Measurements from ENCODE around the gene IL22.

Gene IL22, protein sequence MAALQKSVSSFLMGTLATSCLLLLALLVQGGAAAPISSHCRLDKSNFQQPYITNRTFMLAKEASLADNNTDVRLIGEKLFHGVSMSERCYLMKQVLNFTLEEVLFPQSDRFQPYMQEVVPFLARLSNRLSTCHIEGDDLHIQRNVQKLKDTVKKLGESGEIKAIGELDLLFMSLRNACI

DNA sequence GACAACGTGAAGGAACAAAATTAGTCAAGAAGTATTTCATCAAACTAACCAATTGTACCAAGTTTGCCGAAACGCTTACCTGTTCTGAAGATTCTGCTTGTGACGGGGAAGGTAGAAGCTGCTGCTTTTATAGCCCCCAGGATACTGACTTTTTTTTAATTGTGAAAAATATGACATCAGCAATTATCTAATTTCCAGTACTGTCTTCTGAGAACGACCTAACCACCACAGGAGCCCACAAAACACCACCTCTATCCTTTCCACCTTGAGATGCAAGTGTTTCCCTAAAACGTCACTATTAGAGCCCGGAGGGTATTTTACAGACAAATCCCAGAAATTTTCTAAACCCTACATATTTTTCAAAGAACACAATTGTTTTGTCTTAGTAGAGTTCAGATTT, at the start of gene IL22:
TSS of gene IL22 (minus strand) at position 101 of the 400 bp plus-strand sequence. CDS start 156 bp downstream, outside the sequence.
- no peak for DNase-seq (ENCODE audit: low read depth in 1 of 2, low spot score in 1 of 2)

DNA sequence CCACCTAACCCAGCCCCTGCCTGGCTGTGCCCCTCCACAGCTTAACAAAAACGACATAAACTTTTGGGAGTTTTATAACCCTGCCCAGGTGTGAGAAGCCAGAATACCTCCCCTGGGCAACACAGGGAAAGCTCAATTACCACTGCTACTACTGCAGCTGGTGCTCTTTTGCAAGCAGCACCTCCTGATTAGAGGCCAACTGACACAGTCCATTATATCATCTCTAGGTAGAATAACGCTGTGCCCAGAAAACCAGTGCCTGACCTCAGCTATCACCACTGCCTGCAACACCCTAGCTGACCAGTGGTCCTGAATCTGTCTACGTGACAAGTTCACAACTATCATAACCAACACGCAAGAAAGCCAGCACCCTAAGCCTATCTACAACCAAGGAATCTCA, 44.5 kb upstream of the IL22 start:
- no peak for DNase-seq (ENCODE audit: low read depth in 1 of 2, low spot score in 1 of 2)

DNA sequence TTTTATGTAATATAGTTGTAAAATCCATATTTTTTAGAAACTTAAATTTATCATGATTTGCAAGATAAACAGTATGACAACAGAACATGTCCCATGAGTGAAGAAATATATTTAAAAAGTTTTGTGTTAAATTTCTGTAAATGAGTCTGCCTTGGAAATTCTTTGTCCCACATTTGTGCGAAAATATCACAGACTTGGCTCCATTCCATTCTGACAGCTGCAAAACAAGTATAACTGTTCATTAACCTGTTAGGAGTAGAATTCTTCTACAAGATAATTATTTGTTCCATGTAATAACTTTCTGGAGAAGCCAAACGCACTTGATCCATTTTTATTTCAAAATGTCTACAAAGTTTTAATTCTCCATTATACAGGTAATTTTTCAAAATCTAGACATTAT, 40.8 kb upstream of the IL22 start:
- no peak for DNase-seq (ENCODE audit: low read depth in 1 of 2, low spot score in 1 of 2)

DNA sequence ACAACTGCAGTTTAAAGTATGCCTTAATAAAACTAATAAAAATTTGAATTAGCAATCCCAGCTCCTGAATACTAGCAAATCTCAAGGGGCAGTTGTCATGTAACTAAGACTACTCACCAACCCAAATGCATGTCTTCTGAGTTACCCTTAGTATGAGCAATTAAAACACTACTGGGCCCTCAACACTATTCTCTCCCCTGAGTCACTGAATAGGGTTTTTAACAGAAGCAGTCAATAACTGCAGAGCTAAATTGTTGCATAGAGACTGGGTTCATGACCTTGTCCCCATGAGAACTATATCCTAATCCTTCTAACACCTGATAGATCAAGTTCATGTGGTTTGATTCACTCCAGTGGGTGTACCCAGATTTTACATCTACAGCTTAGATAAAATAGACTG, 39.9 kb upstream of the IL22 start:
- no peak for DNase-seq (ENCODE audit: low read depth in 1 of 2, low spot score in 1 of 2)

DNA sequence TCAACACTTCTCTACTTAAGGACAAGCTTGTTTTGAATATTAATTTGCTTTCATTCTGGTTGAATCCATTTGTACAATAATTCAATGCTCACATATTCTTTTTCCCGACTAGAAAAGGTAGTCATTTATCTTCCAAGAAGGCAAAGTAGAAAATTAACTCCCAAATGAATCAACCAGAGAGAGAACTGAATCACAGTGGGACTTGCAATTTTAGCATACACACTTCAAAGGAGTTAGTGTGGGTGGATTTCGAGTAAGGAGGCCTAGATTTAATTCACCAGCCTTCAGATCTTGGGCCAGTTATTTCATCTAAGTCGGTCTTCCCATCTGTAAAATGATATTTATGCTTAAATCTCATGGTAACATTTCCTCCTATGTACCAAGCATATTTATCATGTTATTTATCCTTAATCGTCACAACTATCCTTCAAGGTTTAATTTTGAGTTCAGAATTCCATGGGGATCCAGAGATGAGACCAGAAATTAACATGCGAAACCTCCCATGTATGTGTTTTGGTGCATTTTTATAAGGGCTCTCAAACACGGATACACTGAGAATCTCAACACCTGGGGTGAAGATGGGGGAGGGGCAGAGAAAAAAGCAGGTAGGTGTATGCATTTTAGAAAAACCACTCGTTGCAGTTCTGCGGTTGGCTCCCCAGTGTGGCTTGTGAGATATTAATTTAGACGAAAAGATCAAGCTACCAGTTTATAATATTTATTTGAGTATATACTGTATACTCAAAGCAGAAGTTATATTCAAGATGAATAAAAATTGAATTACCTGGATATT, 38.9 kb upstream of the IL22 start:
- no peak for DNase-seq (ENCODE audit: low read depth in 1 of 2, low spot score in 1 of 2)

DNA sequence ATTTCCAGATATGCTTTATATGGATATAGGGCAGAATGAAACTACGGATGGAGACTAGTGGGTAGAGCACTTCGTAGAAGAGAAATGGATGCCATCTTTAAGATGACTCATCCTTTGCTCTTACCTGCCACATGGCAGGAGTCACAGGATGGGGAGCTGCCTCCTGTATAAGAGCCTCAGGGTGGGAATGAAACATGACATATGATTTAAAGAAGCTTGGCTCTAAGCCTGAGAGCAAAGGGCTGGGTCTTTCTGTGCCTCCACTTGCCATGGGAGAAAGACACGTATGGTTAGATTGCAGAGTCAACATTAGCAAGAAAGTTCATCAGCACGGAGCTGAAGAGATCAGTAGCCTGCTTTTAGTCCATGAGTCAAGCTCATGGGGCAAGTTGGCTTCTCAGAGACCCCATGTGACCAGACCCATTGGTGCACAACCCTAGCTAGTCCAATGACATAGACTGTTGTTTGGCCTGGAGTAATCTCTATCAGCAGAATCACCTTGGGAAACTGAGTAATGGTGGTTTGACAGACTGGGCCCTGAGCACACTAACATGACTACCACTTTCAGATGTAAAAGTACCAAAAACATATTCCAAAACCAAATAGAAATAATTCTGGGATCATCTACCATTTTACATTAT, 38.1 kb upstream of the IL22 start:
- DNase-seq (ENCODE audit: low read depth in 1 of 2, low spot score in 1 of 2): no peak

DNA sequence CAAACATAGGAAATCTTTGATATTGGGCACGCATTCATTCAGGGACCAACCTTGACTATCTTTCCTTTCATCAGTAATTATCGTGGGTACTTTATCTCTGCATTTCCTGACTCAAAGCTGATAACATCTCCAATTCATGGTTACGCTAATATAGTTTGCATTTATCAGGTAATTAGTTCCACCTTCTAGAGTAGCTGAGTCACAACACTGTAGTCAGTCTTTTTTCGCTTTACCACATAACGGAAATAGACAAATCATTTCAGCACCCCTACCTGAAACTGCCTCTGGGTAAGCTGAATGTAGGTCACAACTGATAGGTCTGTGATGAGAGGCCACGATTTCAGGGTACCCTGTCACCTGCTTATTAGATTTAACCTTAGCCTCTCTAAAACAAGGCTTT, 36.7 kb upstream of the IL22 start:
- DNase-seq (ENCODE audit: low read depth in 1 of 2, low spot score in 1 of 2): no peak

DNA sequence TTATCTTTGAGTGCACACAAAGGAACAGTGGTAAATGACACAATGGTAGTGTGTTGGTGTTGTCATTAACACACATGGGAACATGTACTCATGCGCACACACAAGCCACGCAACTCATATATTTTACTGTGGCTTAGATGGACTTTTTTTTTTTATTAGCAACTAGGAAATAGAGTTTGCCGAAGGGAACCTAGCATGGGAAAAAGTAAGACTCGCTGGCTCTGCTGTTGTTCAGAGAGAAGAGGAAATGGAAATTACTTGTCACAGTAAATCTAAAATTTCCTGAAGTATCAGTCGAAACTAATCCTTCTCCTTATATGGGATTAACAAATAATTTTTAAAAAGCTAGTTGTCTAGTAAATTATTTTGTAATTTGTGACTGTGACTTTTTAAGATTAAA, 33.7 kb upstream of the IL22 start:
- DNase-seq (ENCODE audit: low read depth in 1 of 2, low spot score in 1 of 2): no peak

DNA sequence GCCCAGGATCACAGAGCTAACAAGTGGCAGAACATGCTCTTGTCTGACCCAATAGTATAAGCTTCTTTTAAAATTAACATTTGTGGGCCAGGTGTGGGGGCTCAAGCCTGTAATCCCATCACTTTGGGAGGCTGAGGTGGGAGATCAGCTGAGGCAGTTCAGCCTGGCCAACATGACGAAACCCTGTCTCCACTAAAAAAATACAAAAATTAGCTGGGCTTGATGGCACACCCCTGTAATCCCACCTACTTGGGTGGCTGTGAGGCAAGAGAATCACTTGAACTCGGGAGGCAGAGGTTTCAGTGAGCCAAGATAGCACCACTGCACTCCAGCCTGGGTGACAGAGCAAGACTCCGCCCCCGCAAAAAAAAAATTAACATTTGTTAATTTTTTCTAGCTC, 33.0 kb upstream of the IL22 start:
- DNase-seq (ENCODE audit: low read depth in 1 of 2, low spot score in 1 of 2): no peak

DNA sequence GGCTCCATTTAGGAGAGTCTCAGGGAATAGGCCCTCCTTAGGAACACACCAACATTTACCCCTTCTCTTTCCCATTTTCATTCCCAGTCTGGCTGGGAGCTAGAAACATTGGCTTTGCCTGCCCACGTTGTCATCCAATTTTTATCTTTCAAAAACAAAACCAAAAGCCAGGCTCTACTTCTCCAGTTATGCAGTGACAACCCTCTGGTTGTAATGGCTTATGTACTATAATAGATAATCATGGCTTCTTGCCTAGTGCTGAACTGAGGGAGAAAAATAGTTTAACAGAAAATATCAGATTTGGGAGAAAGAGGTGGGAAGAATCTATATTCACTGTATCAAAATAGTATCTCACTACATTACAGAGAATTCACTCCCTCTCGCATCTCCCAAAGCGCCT, 32.1 kb upstream of the IL22 start:
- no peak for DNase-seq (ENCODE audit: low read depth in 1 of 2, low spot score in 1 of 2)

DNA sequence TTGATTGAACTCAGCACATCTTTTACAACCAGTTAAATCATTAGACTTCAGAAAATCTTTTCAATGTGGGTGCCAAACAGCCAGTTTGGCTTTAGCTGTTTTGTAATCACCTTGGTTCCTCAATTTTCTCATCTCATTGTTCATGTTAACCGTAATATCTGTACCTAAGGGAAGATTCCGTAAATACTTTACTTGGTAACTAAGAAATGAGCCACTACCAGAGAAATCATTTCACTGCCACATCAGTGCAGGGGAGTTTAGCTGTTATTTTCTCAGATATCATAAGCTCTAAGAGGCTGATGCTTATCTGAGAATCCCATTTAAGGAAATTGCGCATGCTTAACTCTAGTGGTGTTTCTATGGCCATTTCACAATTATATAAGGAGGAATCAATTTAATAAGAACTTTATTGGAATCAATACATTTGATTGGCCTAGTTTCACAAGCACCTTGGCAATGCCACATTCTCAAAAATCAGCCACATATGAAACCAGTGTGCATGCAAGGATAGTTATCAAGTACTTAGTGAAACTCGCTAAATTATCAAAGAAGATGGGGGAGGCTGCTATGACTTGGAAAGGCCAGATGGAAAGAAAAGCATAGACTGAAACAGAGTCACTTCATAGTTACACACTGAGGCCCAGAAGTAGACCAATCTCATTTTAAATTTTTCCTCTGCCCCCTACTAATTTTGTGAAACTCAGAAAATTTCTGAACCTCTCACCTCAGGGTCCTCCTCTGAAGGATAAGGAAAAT, 28.1 kb upstream of the IL22 start:
- no peak for DNase-seq (ENCODE audit: low read depth in 1 of 2, low spot score in 1 of 2)

DNA sequence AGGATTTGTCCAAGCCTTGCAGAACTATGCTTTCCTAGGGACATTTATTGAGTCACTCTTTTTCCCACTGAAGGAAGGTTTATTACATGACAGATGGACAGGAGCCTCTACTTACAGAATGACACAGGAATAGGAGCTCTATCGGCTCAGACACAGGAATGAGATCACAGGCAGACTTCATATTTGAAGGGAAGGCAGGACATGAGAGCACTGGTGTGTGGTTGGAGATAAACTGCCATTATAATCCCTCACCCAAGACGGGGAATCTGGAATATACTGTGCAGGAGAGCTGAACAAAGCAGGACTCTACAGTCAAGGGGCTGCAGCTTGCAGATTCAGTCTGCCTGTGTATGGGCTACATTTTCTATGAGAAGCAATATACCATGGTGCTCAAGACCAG, 26.8 kb upstream of the IL22 start:
- no peak for DNase-seq (ENCODE audit: low read depth in 1 of 2, low spot score in 1 of 2)

DNA sequence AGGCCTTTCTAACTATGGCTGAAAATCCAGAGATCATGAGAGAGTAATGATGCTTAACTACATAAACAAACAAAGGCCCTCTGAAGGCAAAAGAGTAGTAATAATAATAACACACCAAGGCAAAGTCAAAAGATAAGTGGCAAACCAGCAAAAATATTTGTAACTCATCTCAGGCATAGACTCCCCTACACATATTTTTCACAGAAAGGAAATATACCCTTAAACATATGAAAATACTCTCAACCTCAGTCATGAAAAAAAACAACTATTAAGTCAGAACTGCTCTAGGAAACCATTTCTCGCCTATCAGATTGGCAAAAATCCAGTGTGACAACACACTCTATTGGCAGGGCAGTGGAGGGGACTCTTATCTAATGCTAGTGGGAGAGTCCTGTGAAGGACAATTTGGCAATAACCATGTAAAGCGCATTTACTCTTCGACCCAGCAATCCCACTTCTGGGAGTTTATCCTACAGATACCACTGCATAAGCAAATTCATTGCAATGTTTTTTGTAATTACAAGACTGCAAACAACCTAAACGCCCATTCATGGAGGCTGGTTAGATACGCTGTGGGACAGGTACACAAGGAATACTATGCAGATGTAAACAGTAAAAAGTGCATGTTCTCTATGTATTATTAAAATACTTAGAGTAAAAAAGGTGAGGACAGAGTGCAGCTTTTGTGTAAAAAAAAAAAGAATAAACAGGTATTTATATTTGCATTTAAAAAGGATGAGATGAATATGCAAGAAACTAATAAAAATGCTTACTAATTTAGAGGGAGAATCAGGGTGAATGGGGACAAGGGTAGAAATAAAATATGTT, 26.0 kb upstream of the IL22 start:
- no peak for DNase-seq (ENCODE audit: low read depth in 1 of 2, low spot score in 1 of 2)

DNA sequence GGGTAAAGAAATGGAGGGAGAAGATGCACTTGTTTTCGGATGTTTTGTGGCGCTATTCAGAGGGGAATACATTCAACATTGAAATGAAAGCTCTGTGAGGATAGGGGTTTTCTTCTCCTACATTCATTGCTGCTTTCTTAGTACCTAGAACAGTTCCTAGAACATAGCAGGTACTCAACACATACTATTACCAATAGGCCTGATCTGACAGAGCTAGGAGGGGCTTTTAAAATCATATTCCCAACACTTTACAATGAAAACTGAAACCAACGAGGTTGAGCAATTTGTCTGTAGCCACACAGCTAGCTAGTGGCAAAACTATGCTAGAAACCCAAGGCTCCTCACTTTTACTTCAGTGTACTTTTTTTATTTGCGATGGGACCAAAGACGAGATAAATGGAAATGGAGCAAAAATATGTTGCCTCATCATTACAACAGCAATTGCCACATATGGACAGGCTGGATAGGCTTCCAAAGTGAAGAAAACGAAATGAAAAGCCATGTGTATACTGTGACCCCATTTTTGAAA, 23.1 kb upstream of the IL22 start:
- no peak for DNase-seq (ENCODE audit: low read depth in 1 of 2, low spot score in 1 of 2)

DNA sequence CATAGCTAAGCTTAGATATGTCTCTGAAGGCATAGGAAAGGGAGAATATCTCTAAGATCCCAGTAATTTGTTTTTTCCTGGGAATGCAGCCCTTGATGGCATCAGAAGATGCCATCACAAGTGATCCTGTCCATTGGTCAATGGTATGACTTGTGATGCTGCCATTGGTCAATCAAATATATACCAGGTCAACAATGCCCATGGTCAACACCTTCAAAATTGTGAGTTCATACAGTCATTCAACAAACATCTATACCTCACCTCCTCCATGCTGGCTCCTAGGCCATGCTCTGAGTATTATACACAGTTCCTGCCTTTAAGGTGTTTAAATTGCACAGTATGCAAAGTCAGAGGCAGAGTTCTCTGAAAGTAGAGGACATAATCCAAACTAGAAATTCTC, 19.3 kb upstream of the IL22 start:
- no peak for DNase-seq (ENCODE audit: low read depth in 1 of 2, low spot score in 1 of 2)

DNA sequence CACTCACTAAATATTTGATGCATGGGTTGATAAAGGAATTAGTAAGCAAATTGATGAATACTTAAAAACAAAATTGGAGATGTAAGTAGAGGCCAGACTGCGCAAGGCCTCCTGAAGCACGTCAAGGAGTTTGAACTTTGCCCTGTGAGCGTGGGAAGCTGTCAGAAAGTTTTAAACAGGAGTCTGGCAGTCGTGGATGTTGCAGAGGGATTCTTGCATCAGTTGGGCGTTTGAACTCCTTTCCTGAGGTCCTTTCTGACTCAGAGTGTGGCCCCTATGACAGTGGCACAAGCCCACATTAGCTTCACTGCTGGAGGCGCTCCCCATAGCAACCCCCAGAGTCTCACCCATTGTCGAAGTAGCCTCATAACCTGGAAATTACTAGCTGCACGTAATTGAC, 17.9 kb upstream of the IL22 start:
- DNase-seq (ENCODE audit: low read depth in 1 of 2, low spot score in 1 of 2): no peak

DNA sequence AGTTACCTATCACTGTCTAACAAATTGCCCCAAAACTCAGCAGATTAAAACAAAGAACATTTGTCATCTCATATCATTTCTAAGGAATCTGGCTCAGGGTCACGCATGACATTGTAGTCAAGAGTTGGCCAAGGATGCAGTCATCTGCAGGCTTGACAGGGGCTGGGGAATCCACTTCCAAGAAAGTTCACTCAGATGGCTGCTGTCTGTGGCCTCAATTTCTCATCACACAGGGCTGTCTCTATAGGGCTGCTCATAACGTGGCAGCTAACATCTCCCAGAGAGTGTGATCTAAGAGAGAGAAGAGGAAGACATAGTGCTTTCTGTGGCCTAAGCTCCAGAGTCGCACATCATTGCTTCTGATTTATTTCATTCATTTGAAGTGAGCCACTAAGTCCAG, 17.0 kb upstream of the IL22 start:
- no peak for DNase-seq (ENCODE audit: low read depth in 1 of 2, low spot score in 1 of 2)

DNA sequence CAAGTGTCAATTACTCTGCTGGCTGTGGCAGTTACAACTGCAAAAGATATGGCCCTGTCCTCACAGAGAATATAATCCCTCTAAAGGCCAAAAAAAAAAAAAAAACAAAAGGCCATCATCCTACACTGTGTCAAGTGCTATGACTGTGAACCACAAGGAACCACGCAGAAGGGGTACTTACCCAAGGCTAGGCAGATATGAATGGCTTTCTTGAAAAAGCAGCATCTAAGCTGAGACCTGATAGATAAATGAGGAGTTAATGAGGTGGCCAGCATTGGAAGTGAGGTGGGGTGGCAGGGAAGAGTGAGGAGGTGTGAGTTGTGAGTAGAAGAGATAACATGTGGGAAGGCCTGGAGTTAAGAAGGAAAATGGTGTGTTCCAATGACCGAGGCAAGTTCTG, 16.4 kb upstream of the IL22 start:
- DNase-seq (ENCODE audit: low read depth in 1 of 2, low spot score in 1 of 2): no peak

DNA sequence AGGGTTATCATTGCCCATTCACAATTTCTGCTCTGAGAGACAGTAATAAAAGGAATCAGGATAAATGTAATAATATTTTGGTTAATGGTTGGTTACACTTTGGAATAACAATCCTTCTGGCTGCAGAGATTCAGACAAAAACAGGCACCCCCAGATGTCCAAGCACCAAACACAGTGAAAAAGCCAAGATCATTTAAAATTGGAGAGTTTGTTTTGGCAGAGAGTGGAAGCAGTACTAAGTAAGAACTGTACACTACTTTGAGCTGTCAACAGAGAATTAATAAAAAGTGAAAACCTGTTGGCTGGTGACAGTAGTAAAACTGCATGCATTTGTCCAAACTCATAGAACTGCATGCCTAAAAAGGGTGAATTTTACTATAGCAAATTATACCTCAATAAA, 15.6 kb upstream of the IL22 start:
- no peak for DNase-seq (ENCODE audit: low read depth in 1 of 2, low spot score in 1 of 2)

DNA sequence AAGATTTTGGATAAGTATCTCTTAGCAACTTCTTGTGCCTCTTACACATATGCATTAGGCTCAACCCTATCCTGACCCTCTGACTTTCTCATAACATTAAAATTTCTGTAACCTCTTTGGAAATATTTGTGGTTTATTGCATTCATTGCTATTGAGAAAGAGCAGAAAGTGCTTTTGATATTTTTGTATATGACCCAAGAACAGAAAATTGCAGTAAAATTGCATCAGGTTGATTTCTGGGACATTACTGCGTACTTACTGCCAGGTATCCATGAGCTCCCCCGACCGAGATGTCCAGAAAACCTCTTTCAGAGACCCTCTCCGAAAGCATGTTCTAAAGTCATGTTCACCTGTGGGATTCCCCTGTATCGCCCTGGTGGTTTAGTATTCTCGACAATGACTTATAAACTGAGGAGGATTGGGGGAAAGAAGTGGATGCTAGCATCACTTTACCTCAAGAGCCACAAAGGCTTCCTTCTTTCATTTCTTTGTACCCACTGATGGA, 14.5 kb upstream of the IL22 start:
- DNase-seq (ENCODE audit: low read depth in 1 of 2, low spot score in 1 of 2): no peak

DNA sequence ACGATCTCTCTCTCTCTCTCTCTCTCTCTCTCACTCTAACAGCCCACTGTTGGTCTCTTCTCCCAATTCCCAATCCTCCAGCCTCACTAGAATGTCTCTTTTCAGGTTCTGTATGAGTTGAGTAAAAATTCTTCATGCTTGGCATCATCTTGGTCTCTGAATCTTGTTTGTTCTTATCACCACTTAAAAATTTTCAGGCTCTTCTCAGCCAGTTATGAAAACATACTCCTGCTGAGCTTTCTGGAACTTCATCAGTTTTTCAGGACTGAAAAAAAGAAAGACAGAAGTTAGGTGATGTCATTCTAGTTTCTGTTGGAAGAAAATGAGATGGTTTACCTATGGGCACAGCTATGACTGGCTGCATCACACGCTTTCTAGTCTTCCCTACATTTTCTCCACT, 11.5 kb upstream of the IL22 start:
- no peak for DNase-seq (ENCODE audit: low read depth in 1 of 2, low spot score in 1 of 2)
